Stimulated activated naive CD8-positive, alpha-beta T cell treated with anti-CD3 and anti-CD28 coated beads, Interleukin-15, Interleukin-2, amounts not matched to agents 100 ng/mL and 50 ng/mL, for 24 hours (primary cell): Measurements from ENCODE around the gene RBPJ.
"Not testable (repeated sequence)": the region's sequence is repeated elsewhere in the genome, so short reads cannot be mapped to it uniquely, and the experiment has no call there.

Experiments
- H3K27ac Mint-ChIP-seq: one replicate; pipeline ENCODE4 v1.8.0; 2021; ENCODE audit warnings: mild to moderate bottlenecking, mixed read lengths
- H3K27me3 Mint-ChIP-seq: one replicate; pipeline ENCODE4 v1.8.0; 2021; ENCODE audit warnings: mixed read lengths
- H3K36me3 Mint-ChIP-seq: one replicate; pipeline ENCODE4 v1.8.0; 2021; ENCODE audit warnings: low read depth, mixed read lengths
- H3K4me1 Mint-ChIP-seq: one replicate; pipeline ENCODE4 v1.8.0; 2021; ENCODE audit warnings: low read depth, mixed read lengths
- H3K4me3 Mint-ChIP-seq: one replicate; pipeline ENCODE4 v1.8.0; 2021; ENCODE audit warnings: mild to moderate bottlenecking, mixed read lengths
- H3K9me3 Mint-ChIP-seq: one replicate; pipeline ENCODE4 v1.8.0; 2021; ENCODE audit warnings: mixed read lengths

RBPJ gene

DNA sequence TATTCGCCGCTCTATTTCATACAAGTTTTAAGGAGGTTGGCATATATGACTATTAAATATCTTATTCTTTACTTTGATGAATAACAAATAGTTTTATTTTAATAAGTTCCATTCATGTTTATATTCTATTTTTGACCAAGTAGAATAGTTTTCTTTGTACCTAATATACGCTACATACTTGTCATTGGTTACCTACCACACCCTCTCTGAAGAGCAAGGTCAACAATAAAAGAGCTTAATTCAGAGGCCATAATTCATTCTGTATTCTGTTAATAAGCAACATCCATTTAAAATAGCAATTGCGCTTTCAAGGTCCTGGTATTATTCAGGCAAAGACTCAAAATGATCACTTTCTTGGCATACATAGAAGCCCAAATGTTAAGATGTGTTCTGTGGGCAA is 24.3 kb upstream of the RBPJ start:
- H3K27ac Mint-ChIP-seq, result no peak overlapping the region

DNA sequence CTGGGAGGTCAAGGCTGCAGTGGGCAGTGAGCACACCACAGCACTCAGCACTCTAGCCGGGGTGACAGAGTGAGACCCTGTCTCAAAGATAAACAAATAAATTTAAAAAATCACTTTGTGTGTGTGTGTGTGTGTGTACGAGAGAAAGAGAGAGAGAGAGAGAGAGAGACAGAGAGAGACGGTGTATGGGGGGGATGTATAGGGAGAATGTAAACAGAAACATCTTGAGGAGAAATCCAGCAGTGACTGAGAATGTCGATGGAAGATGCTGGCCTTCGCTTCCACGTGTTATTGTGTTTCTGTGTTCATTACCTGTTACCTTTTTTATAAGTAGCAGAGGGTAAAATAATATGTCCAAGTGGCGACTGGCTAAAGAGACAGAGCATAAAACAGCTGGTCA is 23.6 kb upstream of the RBPJ start:
- Mint-ChIP-seq H3K36me3 (no peaks in the 10 kb centered on the region), H3K9me3 (no peaks in the 10 kb centered on the region), H3K27ac (no peak overlapping the region)

More for the DNA sequence above, 24.3 kb upstream of the RBPJ start:
- Mint-ChIP-seq H3K4me1 (peaks cover 32% of the 10 kb centered on the region), H3K4me3 (no peak overlapping the region), H3K9me3 (no peaks in the 10 kb centered on the region), H3K27me3 (no peaks in the 10 kb centered on the region), H3K36me3 (no peaks in the 10 kb centered on the region)

DNA sequence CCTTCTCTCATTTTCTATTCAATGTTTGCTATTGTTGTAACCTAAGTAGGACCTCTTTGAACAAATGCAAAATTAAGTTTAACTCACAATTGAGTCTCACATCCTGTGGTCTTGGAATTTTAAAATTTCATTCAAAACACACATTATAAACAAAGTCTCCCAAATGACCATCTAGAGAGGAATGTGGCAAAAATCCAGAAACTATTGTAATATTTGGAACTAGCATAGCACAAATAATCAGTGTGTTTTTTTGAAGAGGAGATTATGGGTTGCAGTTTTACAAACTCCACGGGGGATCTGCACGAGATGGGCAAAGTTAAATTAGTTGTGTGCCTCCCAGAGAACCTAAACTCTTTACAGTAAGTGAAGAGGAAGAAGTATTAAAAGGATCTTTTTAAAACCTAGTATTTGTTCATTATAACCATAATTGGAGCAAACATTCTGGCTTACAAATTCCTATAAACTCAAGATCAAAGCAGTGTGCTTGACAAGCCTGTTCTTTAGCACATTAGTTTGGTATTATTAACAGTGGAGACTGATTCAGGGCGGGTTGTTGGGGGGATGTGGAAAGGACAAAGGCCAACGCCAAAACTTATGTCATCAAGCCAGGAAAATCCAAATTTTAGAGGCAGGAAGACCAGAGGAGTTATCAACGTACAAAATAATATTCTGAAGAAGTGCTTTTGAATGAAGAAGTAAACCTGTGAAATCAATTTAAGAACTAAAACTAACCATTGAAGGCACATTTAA is 22.4 kb upstream of the RBPJ start:
- H3K4me3 Mint-ChIP-seq, result no peak overlapping the region
- H3K9me3 Mint-ChIP-seq, result no peaks in the 10 kb centered on the region
- no peak overlapping the region for H3K27ac Mint-ChIP-seq
- H3K36me3 Mint-ChIP-seq, result no peaks in the 10 kb centered on the region
- peaks cover 28% of the 10 kb centered on the region for H3K4me1 Mint-ChIP-seq
- H3K27me3 Mint-ChIP-seq, result no peaks in the 10 kb centered on the region

More for the DNA sequence above, 23.6 kb upstream of the RBPJ start:
- H3K27me3 Mint-ChIP-seq, result no peaks in the 10 kb centered on the region
- H3K4me3 Mint-ChIP-seq, result no peak overlapping the region
- peaks cover 28% of the 10 kb centered on the region for H3K4me1 Mint-ChIP-seq

DNA sequence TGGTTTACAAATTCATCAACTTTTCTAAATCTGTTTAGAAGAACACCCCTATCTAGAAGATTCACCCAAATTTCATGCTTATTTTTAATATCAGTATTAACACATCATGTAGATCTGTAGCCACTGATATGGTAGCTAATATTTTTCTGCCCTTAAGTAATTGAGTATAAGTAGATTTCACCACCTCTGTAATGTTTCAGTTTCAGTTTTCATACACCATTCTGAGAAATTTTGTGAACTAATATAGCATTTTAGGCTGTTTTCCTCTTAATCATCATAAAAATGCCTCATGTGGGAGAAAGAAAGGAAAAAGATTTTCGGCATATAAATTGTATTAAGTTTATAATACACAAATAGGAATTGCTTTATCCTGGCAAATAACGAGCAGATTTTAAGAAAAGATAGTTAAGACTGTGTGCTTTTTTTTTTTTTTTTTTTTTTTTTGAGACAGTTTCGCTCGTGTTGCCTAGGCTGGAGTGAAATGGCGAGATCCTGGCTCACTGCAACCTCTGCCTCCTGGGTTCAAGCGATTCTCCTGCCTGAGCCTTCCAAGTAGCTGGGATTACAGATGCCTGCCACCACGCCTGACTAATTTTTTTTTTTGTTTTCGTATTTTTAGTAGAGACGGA is 21.4 kb upstream of the RBPJ start:
- Mint-ChIP-seq H3K27ac (peak overlapping the region; percentile 13), H3K27me3 (no peaks in the 10 kb centered on the region), H3K9me3 (no peaks in the 10 kb centered on the region), H3K4me3 (peak overlapping the region; percentile 40), H3K36me3 (no peaks in the 10 kb centered on the region), H3K4me1 (peaks cover 33% of the 10 kb centered on the region)

DNA sequence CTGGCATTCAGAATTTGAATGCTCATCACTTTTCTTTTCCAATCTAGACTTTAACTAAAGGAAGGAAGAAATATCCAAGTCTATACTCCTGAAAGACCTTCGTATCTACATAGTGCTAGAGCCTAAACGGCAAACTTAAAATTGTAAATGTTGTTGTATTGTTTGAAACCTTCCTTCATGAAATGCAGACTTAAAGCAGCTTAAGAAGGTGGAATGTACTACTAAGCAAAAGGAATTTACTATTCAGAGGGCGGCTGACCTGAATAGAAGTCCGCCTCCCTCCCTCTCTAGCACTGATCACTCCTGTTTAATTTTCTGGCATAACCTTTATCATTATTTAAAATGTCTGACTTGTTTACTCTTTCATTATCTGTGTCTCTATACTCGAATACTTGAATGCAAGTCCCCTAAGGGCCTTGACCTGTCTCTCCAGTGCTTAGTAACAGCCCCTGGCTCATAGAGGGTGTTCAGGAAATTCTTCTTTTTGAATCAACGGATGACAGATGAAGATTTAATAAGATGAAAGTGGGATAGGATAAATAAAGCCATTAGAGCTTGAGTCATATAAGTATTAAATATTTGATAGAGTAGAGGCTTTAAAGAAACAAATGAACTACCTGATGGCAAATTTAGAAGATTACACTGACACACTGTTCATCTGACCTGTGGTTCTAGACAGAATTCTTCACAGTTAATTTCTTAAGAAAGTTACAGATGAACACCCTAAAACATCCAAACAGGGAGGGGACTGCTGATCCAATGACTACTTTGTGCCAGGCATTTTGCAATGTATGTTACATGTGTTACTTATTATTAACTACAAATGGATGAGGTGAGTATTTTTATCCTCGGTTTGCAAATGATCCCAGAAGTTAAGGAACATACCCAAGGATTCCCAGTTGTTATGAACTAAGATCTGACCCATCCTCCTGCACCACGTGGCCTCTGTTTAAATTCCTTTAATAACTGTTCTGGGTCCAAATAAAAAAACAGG is 20.2 kb upstream of the RBPJ start:
- no peak overlapping the region for H3K27ac Mint-ChIP-seq
- no peaks in the 10 kb centered on the region for H3K9me3 Mint-ChIP-seq
- no peaks in the 10 kb centered on the region for H3K27me3 Mint-ChIP-seq
- H3K36me3 Mint-ChIP-seq, result no peaks in the 10 kb centered on the region
- H3K4me1 Mint-ChIP-seq, result peaks cover 42% of the 10 kb centered on the region
- no peak overlapping the region for H3K4me3 Mint-ChIP-seq

DNA sequence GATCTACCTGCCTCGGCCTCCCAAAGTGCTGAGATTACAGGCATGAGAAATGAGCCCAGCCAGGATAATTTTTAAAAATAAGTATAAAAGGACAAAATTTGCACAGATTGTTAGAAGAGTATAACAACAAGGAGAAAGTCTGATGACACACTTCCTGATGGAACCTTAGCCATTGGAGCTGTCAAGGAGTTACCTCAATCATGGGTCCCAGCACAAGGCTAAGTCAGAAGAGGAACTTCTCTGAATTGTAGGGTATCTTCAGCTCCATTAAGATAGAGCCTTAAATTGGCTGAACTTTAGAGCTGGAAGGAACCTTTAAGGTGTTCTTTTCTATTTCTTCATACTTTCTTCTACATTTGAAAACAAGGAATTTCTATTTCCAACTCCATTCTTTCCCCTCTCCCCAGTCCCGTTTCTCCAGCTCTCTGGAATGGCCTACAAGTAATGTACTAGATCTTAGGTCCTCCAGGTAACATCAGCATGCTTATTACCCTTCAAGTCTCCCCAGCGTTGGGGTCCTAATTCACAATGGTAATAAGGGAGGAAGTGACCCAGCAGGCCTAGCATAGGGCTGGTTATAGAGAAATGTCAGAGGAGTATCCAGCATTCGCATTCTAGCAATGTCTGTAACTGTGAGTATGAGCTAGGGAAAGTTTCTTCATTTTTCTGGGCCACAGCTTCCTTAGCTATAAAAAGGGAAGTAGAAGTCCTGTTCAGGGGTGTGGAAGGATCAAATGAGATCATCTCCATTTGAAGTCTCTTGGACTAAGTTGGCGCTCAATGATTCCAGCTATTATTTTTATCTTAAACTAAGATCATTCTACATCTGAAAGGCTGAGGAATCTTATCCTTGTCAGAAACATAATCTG is 18.5 kb upstream of the RBPJ start:
- H3K27ac Mint-ChIP-seq, result no peak overlapping the region

DNA sequence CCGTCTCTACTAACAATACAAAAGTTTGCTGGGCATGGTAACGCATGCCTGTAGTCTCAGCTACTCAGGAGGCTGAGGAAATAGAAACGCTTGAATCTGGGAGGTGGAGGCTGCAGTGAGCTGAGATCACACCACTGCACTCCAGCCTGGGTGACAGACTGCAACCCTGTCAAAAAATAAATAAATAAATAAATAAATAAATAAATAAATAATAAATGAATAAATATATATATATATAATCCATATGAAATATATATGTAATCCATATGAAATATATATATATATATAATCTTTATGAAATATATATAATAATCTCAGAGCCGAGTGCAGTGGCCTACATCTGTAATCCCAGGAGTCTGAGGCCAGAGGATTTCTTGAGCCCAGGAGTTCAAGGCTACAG is 17.8 kb upstream of the RBPJ start:
- no peak overlapping the region for H3K27ac Mint-ChIP-seq
- H3K36me3 Mint-ChIP-seq, result no peaks in the 10 kb centered on the region
- peaks cover 55% of the 10 kb centered on the region for H3K4me1 Mint-ChIP-seq
- H3K27me3 Mint-ChIP-seq, result no peaks in the 10 kb centered on the region
- no peak overlapping the region for H3K4me3 Mint-ChIP-seq
- H3K9me3 Mint-ChIP-seq, result no peaks in the 10 kb centered on the region

More for the DNA sequence above, 18.5 kb upstream of the RBPJ start:
- Mint-ChIP-seq H3K36me3 (no peaks in the 10 kb centered on the region), H3K4me1 (peaks cover 49% of the 10 kb centered on the region), H3K27me3 (no peaks in the 10 kb centered on the region), H3K9me3 (no peaks in the 10 kb centered on the region), H3K4me3 (no peak overlapping the region)

DNA sequence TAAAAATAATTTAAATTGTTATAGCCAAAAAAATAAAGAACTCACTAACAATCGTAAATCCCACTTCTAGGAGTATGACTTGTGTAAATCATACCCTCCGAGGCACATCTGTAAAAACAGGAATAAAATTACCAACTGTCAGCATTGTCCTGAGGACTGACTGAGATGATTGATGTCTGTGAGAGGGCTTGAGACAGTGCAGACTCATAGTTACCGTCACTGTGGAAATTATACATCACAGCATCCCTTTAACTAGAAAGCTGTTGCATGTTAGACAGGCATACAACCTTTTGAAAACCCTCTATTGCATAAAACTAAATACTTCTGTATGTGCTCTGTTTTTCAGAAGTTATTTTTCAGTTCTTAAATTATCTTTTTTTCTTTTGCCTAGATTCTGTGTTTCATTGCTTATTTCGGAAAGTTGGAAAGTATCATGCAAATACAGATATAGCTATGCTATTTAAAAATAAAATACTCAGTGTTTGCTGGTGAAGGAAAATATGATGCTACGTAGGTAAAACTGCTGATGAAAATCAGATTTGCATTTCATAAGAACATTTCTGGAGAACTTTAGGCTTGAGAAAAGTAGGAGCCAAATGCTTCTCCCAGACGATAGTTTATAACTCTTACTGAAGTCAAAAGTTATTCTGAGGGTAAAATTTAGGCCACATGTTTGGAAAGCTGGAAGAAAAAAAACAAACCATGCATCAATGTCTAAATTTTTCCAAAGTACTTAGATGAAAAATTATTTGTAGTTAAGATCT is 13.6 kb upstream of the RBPJ start:
- Mint-ChIP-seq H3K27me3 (no peaks in the 10 kb centered on the region), H3K36me3 (no peaks in the 10 kb centered on the region), H3K4me3 (peak overlapping the region; percentile 16), H3K9me3 (no peaks in the 10 kb centered on the region), H3K4me1 (peaks cover 50% of the 10 kb centered on the region), H3K27ac (peak overlapping the region; percentile 90)

DNA sequence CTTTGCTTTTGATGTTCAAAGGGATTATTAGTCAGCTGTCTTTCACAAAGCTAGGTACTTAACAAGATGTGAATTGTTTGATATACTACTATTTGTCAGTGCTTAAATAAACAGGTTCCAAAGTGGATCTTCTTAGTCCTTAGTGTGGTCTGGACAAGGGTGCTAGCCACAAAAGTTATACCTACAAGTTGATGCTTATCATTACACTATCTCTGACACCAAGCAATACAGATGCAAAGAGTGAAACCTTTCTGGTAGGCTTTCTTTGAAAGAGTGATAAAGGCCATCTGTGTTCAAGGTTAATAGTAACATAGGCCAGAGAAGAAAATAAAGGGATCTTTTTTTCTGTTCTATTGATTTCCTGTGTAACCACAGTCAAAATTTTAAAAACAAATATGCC is 12.2 kb upstream of the RBPJ start:
- H3K36me3 Mint-ChIP-seq, result no peaks in the 10 kb centered on the region
- no peaks in the 10 kb centered on the region for H3K9me3 Mint-ChIP-seq
- no peak overlapping the region for H3K4me3 Mint-ChIP-seq
- no peaks in the 10 kb centered on the region for H3K27me3 Mint-ChIP-seq
- H3K27ac Mint-ChIP-seq, result peak overlapping the region; percentile 40
- H3K4me1 Mint-ChIP-seq, result peaks cover 58% of the 10 kb centered on the region

DNA sequence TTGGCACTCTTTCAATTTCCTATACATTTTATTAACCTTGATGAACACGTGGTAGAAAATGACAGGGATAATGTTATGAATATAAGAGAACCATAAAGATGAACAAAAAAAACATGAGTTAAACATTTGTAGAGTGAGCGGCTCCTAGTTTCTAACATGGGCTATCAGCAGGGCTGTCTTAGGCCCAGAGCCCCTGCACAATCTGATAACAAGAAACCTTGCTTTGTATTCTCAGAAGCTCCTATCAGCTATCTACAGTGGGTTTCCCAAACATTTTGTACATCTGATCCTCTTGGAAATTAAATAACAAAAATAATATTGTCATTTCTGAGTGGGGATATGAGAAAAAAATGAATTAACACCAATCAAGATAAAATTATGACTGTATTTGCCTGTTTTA is 10.6 kb upstream of the RBPJ start:
- Mint-ChIP-seq H3K27ac (no peak overlapping the region), H3K4me1 (peaks cover 44% of the 10 kb centered on the region), H3K4me3 (no peak overlapping the region), H3K27me3 (no peaks in the 10 kb centered on the region), H3K36me3 (peaks cover 8% of the 10 kb centered on the region), H3K9me3 (peaks cover 7% of the 10 kb centered on the region)

DNA sequence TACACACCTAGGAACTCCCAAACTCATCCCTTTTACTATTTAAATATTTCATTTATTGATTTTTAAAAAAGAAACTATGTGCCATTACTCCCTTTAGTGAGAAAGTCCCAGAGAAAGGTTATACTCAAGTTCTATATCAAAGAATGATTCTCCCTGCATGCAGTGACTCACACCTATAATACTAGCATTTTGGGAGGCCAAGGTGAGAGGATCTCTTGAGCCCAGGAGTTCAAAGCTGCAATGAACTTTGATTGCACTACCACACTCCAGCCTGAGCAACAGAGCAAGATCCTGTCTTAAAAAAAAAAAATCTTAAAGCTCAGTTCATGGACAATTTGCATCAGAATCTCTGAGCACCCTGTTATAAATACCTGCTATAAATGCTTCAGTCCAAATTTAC is 9.2 kb upstream of the RBPJ start:
- Mint-ChIP-seq H3K9me3 (peaks cover 13% of the 10 kb centered on the region), H3K27me3 (no peaks in the 10 kb centered on the region), H3K4me3 (no peak overlapping the region), H3K4me1 (peaks cover 40% of the 10 kb centered on the region), H3K36me3 (peaks cover 15% of the 10 kb centered on the region), H3K27ac (peak overlapping the region; percentile 26)

DNA sequence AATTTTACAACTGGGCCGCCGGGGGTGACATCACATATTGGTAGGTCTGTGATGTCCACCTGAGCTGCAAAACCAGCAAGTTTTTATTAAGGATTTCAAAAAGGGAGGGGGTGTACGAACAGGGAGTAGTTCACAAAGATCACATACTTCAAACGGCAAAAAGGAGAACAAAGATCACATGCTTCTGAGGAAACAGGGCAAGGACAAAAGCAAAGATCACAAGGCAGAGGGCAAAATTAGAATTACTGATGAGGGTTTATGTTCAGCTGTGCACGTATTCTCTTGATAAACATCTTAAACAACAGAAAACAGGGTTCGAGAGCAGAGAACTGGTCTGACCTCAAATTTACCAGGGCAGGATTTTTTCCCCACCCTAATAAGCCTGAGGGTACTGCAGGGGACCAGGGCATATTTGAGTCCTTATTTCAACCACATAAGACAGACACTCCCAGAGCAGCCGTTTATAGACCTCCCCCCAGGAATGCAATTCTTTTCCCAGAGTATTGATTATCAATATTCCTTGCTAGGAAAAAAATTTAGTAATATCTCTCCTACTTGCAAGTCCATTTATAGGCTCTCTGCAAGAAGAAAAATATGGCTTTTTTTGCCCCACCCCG is 5.4 kb upstream of the RBPJ start:
- peaks cover 36% of the 10 kb centered on the region for H3K4me1 Mint-ChIP-seq

DNA sequence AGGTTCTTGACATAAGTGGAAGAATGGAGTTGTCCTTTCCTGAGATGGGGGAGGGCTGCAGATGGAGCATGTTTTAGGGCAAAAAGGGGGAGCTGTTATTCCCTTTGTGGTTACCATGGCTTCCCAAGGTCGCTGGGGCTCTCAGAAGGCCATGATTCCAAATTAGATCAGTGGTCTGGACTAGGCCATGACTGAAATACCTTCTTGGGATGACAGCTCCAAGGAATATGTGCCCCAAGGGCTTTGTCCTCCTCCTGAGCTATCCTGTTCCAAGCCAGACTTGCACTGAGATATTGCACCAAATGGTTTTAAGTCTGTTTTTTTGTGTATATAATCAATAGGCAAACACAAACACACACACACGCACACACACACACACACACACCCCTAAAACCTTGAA is 3.0 kb upstream of the RBPJ start:
- Mint-ChIP-seq H3K9me3 (peaks cover 27% of the 10 kb centered on the region), H3K4me1 (peaks cover 29% of the 10 kb centered on the region), H3K27ac (peak overlapping the region; percentile 99), H3K4me3 (no peak overlapping the region), H3K27me3 (no peaks in the 10 kb centered on the region), H3K36me3 (peaks cover 29% of the 10 kb centered on the region)

More for the DNA sequence above, 5.4 kb upstream of the RBPJ start:
- not testable (repeated sequence) for H3K4me3 Mint-ChIP-seq, H3K27me3 Mint-ChIP-seq
- peaks cover 19% of the 10 kb centered on the region for H3K36me3 Mint-ChIP-seq
- peaks cover 27% of the 10 kb centered on the region for H3K9me3 Mint-ChIP-seq
- H3K27ac Mint-ChIP-seq, result peak overlapping the region; percentile 23
